Muscle layer of colon (tissue), 2 donors: ENCODE results near the gene GPR15LG.
"Not testable (repeated sequence)": the region's sequence is repeated elsewhere in the genome, so short reads cannot be mapped to it uniquely, and the experiment has no call there.

Experiments
- H3K27ac ChIP-seq: one replicate; pipeline ENCODE4 v1.7.0; 2013; ENCODE audit warnings: low read depth, mild to moderate bottlenecking, low read length, moderate library complexity
- H3K27me3 ChIP-seq, 2 donors: one replicate each; pipeline ENCODE4 v1.7.0; 2013; ENCODE audit warnings: low read length in 2 of 2, mild to moderate bottlenecking in 2 of 2; ENCODE audit not compliant: insufficient read depth in 2 of 2, control insufficient read depth in 1 of 2
- H3K36me3 ChIP-seq: one replicate; pipeline ENCODE4 v1.7.0; 2013; ENCODE audit warnings: mild to moderate bottlenecking, low read length; ENCODE audit not compliant: insufficient read depth
- H3K4me1 ChIP-seq: one replicate; pipeline ENCODE4 v1.7.0; 2013; ENCODE audit warnings: mild to moderate bottlenecking, low read length; ENCODE audit not compliant: insufficient read depth
- H3K4me3 ChIP-seq, 2 donors: one replicate each; pipeline ENCODE4 v1.7.0; 2013; ENCODE audit warnings: low read length in 2 of 2, low read depth in 1 of 2, mild to moderate bottlenecking in 1 of 2, moderate library complexity in 1 of 2
- H3K9ac ChIP-seq: one replicate; pipeline ENCODE4 v1.7.0; 2013; ENCODE audit warnings: low read length
- H3K9me3 ChIP-seq: one replicate; pipeline ENCODE4 v1.7.0; 2013; ENCODE audit warnings: mild to moderate bottlenecking, low read length
- donor health status: abdominal sarcoma.
- donor health status: Adenocarcinoma of cecum.

GPR15LG gene

DNA sequence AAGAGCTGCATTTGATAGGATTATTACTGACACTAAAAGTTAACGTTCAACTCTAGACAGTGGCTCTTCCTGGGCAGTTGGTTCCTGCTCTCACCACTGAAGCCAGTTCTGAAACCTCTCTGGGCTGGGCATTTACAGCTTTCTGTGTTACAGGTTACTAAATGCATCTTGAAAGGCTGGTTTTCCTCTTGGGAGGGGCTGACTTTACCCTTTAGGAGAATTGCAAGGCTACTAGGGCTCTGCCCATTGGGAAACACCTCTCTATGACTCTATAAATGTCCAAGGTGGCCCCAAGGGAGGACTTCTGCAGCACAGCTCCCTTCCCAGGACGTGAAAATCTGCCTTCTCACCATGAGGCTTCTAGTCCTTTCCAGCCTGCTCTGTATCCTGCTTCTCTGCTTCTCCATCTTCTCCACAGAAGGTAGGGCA lies at the start of gene GPR15LG:
GPR15LG (plus strand) TSS at position 301 of the 429 bp plus-strand sequence; CDS start at position 352, 51 bp downstream.
- no peaks in the 10 kb centered on the region for H3K4me1 ChIP-seq
- H3K9me3 ChIP-seq, result no peaks in the 10 kb centered on the region
- no peak within 1 kb of the TSS for H3K9ac ChIP-seq
- H3K27ac ChIP-seq, result no peak within 1 kb of the TSS
- no peaks in the 10 kb centered on the region for H3K27me3 ChIP-seq
- no peaks in the 10 kb centered on the region for H3K36me3 ChIP-seq
- no peak within 1 kb of the TSS for H3K4me3 ChIP-seq

DNA sequence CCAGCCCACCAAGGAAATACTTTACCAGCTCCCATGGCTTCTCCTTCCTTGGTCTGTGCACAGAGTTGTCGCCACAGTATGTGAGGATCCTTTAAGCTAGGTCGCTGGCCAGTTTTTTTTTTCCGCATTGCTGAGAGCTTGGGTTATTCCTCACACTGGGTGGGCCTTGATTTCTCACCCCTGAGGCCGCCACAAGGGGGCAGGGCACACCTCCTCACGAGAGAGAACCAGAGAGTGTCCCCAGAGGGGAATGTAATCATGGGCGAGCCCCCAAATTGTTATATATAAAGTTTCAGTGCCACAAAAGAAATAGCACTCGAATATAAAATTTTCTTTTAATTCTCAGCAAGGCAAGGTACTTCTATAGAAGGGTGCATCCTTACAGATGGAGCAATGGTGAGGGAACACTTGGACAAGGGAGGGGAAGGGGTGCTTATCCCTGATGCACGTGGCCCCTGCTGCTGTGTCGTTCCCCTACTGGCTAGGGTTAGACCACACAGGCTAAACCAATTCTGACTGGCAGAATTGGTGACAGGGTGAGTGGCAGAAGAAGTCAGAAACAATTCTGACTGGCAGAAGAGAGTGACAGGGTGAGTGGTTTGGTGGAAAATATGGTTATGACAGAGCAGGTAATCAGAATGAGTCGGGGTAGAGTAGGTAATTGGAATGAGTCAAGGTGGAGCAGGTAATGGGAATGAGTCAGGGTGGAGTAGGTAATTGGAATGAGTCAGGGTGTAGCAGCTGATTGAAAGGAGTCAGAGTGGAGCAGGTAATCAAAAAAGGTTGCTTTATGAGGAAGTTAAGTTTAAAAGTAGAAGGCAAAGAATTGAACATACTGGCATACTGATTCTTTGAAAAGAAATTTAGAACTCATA lies 47.5 kb upstream of the GPR15LG start:
- not testable (repeated sequence) for H3K4me3 ChIP-seq, H3K4me1 ChIP-seq, H3K27ac ChIP-seq, H3K9ac ChIP-seq, H3K27me3 ChIP-seq, H3K36me3 ChIP-seq
- peaks cover 12% of the 10 kb centered on the region for H3K9me3 ChIP-seq

DNA sequence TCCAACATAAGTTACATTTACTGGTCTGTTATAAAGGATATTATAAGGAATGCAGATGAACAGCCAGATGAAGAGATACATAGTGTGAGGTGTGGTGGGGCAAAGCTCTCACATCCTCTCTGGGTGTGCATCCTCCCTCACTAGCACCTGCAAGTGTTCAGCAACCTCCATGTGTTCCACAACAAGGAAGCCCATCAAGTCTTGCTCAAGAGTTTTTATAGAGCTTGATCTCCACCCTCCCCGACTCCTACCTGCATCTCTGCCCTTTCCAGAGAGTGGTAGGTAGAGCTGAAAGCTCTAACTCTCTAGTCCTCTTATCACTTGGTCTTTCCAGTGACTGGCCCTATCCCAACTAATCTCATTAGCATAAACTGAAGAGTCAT lies 46.8 kb upstream of the GPR15LG start:
- H3K4me3 ChIP-seq, result no peak overlapping the region
- H3K36me3 ChIP-seq, result no peaks in the 10 kb centered on the region
- H3K27me3 ChIP-seq, result no peaks in the 10 kb centered on the region
- no peak overlapping the region for H3K9ac ChIP-seq
- no peaks in the 10 kb centered on the region for H3K4me1 ChIP-seq
- H3K9me3 ChIP-seq, result peaks cover 12% of the 10 kb centered on the region
- no peak overlapping the region for H3K27ac ChIP-seq

DNA sequence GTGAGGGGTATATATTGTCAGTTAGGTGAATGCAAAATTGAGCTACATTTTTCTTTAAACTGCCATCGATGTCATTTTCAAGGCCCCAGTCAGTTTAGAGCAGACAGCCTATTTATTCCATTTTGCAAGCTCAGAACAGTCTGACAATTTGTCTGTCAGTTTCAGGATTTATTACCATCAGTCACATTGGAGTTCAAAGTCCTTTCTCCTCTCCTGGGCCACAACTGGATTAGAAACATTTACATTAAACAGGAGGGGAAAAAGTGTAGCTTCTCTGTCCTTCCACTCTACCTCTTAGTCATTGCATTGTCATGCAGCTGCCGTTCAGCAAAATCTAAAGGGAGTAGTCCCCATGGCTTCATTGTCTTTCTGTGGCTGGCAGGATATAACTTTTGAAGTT lies 37.8 kb upstream of the GPR15LG start:
- Histone ChIP-seq H3K36me3 (no peaks in the 10 kb centered on the region), H3K4me3 (no peak overlapping the region), H3K9ac (no peak overlapping the region), H3K27me3 (no peaks in the 10 kb centered on the region), H3K9me3 (no peaks in the 10 kb centered on the region), H3K27ac (no peak overlapping the region), H3K4me1 (peaks cover 8% of the 10 kb centered on the region)

DNA sequence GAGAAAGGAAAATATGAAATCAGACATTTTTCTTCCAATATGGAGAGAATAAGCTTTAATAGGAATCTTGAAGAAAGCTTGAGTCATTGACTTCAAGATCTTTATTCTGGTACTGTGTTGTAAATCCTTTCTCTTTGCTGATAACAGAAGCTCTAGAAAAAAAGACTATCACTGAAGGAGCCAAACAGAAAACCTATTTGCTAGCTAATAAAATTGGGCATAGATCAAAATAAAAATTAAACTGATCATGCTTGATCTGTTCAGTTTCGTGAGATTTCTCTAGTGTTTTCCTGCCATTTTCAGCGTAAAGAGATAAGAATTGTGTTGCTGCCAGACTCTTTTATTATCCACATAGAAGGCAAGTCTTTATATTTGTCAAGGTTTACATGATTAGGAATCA lies 35.8 kb upstream of the GPR15LG start:
- Histone ChIP-seq H3K4me1 (peaks cover 17% of the 10 kb centered on the region), H3K27ac (no peak overlapping the region), H3K9me3 (no peaks in the 10 kb centered on the region), H3K36me3 (peaks cover 10% of the 10 kb centered on the region), H3K4me3 (no peak overlapping the region), H3K9ac (no peak overlapping the region), H3K27me3 (no peaks in the 10 kb centered on the region)

DNA sequence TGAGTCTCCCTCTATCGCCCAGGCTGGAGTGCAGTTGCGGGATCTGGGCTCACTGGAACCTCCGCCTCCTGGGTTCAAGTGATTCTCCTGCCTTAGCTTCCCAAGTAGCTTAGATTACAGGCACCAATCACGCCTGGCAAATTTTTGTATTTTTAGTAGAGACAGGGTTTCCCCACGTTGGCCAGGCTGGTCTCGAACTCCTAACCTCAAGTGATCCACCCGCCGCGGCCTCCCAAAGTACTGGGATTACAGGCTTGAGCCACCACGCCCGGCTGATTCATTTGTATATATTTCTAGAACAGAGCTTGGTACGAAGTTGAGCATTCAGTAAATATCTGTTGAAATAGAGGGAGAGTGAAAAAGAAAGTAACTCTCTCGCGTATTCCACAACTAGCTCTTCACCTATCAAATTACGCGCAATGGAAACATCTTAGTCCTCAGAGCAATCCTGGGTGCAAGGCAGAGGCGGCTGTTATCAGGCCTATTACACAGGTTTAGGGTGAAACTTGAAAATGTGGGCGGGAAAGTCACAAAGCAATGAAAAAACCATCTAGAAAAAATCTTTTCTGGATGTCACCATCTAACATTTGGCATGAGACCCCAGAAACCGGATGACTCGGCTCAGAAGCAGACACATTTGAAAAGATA lies 35.0 kb upstream of the GPR15LG start:
- H3K36me3 ChIP-seq, result peaks cover 18% of the 10 kb centered on the region
- H3K4me1 ChIP-seq, result peaks cover 17% of the 10 kb centered on the region
- peak overlapping the region; percentile 26 to 97 for H3K4me3 ChIP-seq
- H3K9ac ChIP-seq, result peak overlapping the region; percentile 73
- H3K27me3 ChIP-seq, result no peaks in the 10 kb centered on the region
- no peaks in the 10 kb centered on the region for H3K9me3 ChIP-seq
- H3K27ac ChIP-seq, result peak overlapping the region; percentile 41

DNA sequence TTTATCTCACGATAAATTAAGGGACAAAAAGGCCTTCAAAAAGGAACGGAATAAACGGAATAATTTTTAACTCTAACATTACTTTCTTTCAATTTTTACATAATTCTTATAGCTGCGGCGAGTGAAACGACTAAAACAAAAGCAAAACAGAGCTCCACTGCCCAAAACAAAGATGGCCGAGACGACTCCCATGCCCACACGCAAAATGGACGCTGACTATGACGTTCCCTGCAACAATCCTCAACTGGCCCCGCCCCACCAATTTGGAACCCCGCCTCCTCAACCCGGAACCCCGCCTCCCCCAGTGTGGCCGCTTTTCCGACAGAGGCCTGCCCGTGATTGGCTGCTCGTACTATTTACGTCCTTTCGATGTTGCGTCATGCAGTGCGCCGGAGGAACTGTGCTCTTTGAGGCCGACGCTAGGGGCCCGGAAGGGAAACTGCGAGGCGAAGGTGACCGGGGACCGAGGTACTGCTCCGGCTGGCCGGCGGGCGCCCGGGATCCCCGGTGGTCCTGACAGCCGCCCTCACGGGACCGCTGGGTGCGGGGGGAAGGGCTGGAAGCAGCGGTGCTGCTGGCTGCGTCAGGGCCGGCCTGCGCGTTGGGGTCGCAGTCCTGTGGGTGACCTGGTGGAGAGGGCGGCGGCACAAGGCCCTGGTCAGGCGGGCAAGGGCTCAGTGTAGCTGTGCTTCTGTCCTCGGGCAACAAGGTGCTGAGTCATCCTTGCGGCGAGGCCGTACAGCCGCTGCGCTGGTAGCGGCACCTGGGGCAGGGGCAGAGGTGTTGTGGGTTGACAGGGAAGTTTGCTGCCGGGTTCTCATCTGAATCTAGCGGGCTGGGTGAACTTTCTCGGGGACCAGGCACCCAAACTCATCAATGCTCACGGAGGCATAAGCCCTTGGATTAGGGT lies 34.2 kb upstream of the GPR15LG start, which contains the start of gene GHITM:
GHITM (plus strand) TSS at position 384 of the 910 bp plus-strand sequence. CDS start 1,992 bp downstream, outside the sequence.
- Histone ChIP-seq H3K36me3 (peaks cover 25% of the 10 kb centered on the region), H3K27me3 (no peaks in the 10 kb centered on the region), H3K4me3 (peak within 1 kb of the TSS; percentile 82 to 97)

DNA sequence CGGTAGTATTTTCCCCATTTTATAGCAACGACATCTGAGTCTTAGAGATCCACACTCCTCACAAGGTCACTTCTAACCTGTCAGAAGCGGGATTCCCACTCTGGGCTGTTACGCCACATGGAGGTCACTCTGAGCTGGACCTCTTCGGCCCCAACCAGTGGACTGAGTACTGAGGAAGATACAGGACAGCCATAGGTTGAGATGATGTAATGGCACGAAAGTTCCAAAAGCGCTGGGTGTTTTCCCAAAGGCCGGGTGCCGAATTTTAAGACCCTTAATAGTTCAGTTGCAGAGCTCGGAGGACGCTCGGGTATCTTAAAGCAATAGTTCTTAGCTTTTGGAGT lies 33.6 kb upstream of the GPR15LG start:
- Histone ChIP-seq H3K27ac (peak overlapping the region; percentile 80), H3K27me3 (no peaks in the 10 kb centered on the region), H3K4me1 (peaks cover 17% of the 10 kb centered on the region), H3K9me3 (no peaks in the 10 kb centered on the region), H3K9ac (peak overlapping the region; percentile 95), H3K4me3 (peak overlapping the region; percentile 82 to 97), H3K36me3 (peaks cover 32% of the 10 kb centered on the region)

More for the DNA sequence above, 34.2 kb upstream of the GPR15LG start, which contains the start of gene GHITM:
- Histone ChIP-seq H3K4me1 (peaks cover 17% of the 10 kb centered on the region), H3K9me3 (no peaks in the 10 kb centered on the region), H3K27ac (peak within 1 kb of the TSS; percentile 80), H3K9ac (peak within 1 kb of the TSS; percentile 95)

DNA sequence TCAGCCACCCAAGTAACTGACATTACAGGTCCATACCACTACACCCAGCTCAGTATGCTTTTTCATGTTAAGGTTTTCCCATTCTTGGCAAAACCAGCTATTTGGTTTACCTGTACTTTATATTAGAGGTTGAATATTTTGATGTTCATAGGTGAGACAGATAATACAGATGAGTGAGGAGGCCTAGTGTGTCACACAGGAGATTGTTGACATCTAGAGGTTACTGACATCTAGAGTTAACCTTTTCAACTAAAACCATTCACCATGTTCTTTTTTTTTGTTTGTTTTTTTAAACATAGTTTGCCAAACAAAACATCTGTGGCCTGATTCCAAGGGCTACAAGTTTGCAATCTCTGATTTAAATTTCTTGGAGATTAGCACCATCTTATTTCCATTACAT lies 26.3 kb upstream of the GPR15LG start:
- Histone ChIP-seq H3K27me3 (no peaks in the 10 kb centered on the region), H3K9ac (no peak overlapping the region), H3K4me3 (no peak overlapping the region), H3K4me1 (no peaks in the 10 kb centered on the region), H3K27ac (no peak overlapping the region), H3K36me3 (peaks cover 83% of the 10 kb centered on the region), H3K9me3 (no peaks in the 10 kb centered on the region)

DNA sequence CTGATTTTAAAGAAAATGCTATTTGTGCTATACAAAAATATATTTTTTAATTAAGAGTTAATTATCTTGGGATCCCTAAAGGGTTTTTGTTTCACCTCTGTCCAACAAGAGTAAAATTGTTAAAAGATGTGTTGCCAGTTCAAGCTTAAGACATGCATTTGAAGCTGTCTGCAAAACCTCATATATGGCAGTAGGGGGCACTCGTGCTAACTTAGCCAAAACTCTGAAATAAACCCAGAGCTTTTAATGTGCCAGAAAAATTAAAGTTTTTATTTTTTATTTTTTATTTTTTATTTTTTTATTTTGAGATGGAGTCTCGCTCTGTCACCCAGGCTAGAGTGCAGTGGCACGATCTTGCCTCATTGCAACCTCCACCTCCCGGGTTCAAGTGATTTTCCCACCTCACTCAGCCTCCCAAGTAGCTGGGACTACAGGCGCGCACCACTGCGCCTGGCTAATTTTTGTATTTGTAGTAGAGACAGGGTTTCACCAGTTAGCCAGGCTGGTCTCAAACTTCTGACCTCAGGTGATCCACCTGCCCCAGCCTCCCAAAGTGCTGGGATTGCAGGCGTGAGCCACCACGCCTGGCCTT lies 25.5 kb upstream of the GPR15LG start:
- H3K9me3 ChIP-seq, H3K27me3 ChIP-seq, H3K4me1 ChIP-seq, H3K27ac ChIP-seq, H3K9ac ChIP-seq, H3K4me3 ChIP-seq: not testable (repeated sequence)
- peaks cover 83% of the 10 kb centered on the region for H3K36me3 ChIP-seq

DNA sequence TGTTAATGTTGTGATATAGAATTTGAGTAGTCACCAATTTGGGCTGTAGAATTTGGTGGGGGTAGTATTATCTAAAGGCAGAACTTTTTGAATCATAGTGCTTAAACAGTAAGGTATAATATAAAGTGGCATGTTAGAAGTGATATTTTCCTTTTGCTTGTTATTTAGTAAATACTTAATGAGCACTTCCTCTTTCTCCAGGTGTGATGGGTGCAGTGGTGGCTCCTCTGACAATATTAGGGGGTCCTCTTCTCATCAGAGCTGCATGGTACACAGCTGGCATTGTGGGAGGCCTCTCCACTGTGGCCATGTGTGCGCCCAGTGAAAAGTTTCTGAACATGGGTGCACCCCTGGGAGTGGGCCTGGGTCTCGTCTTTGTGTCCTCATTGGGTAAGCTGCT lies 23.7 kb upstream of the GPR15LG start:
- Histone ChIP-seq H3K9ac (no peak overlapping the region), H3K27ac (no peak overlapping the region), H3K9me3 (no peaks in the 10 kb centered on the region), H3K27me3 (no peaks in the 10 kb centered on the region), H3K4me3 (no peak overlapping the region), H3K4me1 (no peaks in the 10 kb centered on the region), H3K36me3 (peaks cover 78% of the 10 kb centered on the region)
